Uterus (tissue), 4 donors: ENCODE results near the gene PSMB1. TPM values are rescaled to one million over a fixed set of nuclear protein-coding genes. Genes with fewer than 3 reads are reported as not detected.

Source experiments
- DNase-seq, 2 donors: peaks; one replicate each; pipeline ENCODE4 v3.0.0-alpha.2; 2019 to 2020
- H3K27ac ChIP-seq, 2 donors: fragments of 200-600 bp; sonication (generic); 1 replicate in 1 of 2; 2 replicates in 1 of 2; pipeline ENCODE4 v1.5.1; 2016 to 2018
- H3K27me3 ChIP-seq, 2 donors: fragments of 200-600 bp; sonication (generic); one replicate each; pipeline ENCODE4 v1.5.1; 2018 to 2019; ENCODE audit warnings: control low read depth in 1 of 2
- H3K36me3 ChIP-seq, 2 donors: fragments of 200-600 bp; sonication (generic); one replicate each; pipeline ENCODE4 v1.5.1; 2019; ENCODE audit warnings: control low read depth in 1 of 2
- H3K4me1 ChIP-seq, 2 donors: fragments of 200-600 bp; sonication (generic); one replicate each; pipeline ENCODE4 v1.5.1; 2018 to 2019; ENCODE audit warnings: control low read depth in 1 of 2
- H3K4me3 ChIP-seq, 2 donors: fragments of 200-600 bp; sonication (generic); 1 replicate in 1 of 2; 2 replicates in 1 of 2; pipeline ENCODE4 v1.5.1; 2018 to 2019; ENCODE audit warnings: mild to moderate bottlenecking in 1 of 2
- H3K9me3 ChIP-seq, 2 donors: fragments of 200-600 bp; sonication (generic); one replicate each; pipeline ENCODE4 v1.5.1; 2019; ENCODE audit warnings: control low read depth in 1 of 2
- CTCF ChIP-seq, 4 experiments: fragments of 200-600 bp in 2 of 4; fragments of 450-650 bp in 2 of 4; sonication (generic) in 2 of 4; IDR thresholded peaks; one replicate each; pipeline ENCODE4 v1.5.1; 2016 to 2019; ENCODE audit warnings: antibody characterized with exemption in 4 of 4, mild to moderate bottlenecking in 2 of 4, moderate library complexity in 1 of 4
- POLR2A ChIP-seq, 2 donors: fragments of 450-650 bp; IDR thresholded peaks; one replicate each; pipeline ENCODE4 v1.6.1; 2016; ENCODE audit warnings: antibody characterized with exemption in 2 of 2, mild to moderate bottlenecking in 1 of 2, moderate library complexity in 1 of 2
- intact Hi-C: fragments of 100-400 bp; cut with DNase I; formaldehyde crosslinking; loops from one replicate; pipeline ENCODE4 v1.15.1; 2023; ENCODE audit warnings: low total_unique reads
- total RNA-seq, 4 donors: library from RNA; depleted of rRNA in 3 of 4; stranded (reverse); fragments of >200 nt in 3 of 4; gene quantifications; one replicate each; pipeline versions ENCODE4 v1.1.0 to v1.2.4, GENCODE V29; 2014 to 2023
- donor health status: DM: yes; HTN: yes; CAD: no.

PSMB1 gene
- total RNA-seq, 4 donors from 2014 or later: 109 to 169 (median 144) TPM

DNA sequence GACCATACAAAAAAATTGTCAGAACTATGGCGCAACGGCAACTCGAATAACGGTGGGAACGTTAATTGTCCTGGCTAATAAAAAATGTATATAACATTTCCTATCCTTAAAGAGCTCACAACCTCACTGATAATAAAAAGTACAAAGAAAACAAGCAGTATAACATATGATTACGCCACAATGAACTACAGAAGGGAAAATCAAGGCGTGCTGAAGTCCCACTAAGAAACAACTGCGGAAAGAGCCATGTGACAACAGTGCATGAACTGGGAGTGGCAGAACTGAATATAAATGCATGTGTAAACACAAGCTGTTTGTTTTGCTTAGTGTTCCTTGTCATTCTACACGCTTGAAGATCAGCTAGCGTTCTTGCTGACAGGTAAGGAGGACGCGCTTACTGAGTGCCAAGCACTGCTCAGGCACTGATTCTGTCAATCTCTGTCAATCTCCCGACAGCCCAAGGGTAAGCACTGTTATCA, 466 bp upstream of the PSMB1 start:
- Histone ChIP-seq H3K36me3 (no peaks in the 10 kb centered on the region), H3K4me3 (peak overlapping the region; percentile 71 to 83), H3K27me3 (no peaks in the 10 kb centered on the region), H3K9me3 (no peaks in the 10 kb centered on the region), H3K4me1 (peaks cover 4 to 14% of the 10 kb centered on the region in 2 donors), H3K27ac (peak overlapping the region; percentile 89 to 90)
- intact Hi-C loops: no loop called here
- TF ChIP-seq CTCF (IDR thresholded peaks at IDR 0.05) (no peak), POLR2A (IDR thresholded peaks at IDR 0.05) (no peak)
- peak in 1 of 2 donors; percentile 39 for DNase-seq

DNA sequence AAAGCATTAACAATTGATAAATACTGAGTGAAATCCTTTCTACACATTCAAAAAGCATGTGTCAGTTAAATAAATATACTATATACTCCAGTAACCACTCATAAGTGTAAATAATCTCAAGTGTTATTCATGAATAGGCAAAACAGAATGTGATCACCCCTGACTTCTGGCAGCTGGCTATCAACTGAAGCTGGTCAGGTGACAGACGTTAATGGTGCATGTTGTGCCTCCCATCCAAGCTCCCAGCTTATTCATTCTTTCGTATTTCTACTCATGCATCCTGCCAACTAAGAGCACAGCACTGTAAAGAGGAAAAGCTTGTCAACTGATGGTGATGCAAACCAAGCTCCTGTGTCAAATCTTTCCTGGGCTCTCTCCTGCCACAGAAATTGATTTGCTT, 7.7 kb downstream of the PSMB1 start:
- Histone ChIP-seq H3K36me3 (no peaks in the 10 kb centered on the region), H3K27ac (no peak overlapping the region), H3K27me3 (no peaks in the 10 kb centered on the region), H3K9me3 (no peaks in the 10 kb centered on the region), H3K4me1 (no peaks in the 10 kb centered on the region), H3K4me3 (no peak overlapping the region)
- intact Hi-C loops: no loop called here
- no peak for DNase-seq
- TF ChIP-seq CTCF (IDR thresholded peaks at IDR 0.05) (no peak), POLR2A (IDR thresholded peaks at IDR 0.05) (no peak)

GRCh38 chr6:170542031-170542719, 10.9 kb downstream of the PSMB1 start:
- Histone ChIP-seq H3K27ac (no peak overlapping the region), H3K36me3 (no peaks in the 10 kb centered on the region), H3K27me3 (no peaks in the 10 kb centered on the region), H3K4me3 (no peak overlapping the region), H3K9me3 (no peaks in the 10 kb centered on the region), H3K4me1 (no peaks in the 10 kb centered on the region)
- no peak for TF ChIP-seq CTCF (IDR thresholded peaks at IDR 0.05)
- no peak for TF ChIP-seq POLR2A (IDR thresholded peaks at IDR 0.05)
- no peak for DNase-seq
- intact Hi-C loops: no loop called here

- no peaks in the 10 kb centered on the region for H3K4me1 ChIP-seq
- H3K27ac ChIP-seq: no peak overlapping the region
- no peak overlapping the region for H3K4me3 ChIP-seq
- no peaks in the 10 kb centered on the region for H3K9me3 ChIP-seq
- no peak for DNase-seq
- H3K36me3 ChIP-seq: no peaks in the 10 kb centered on the region
- no peaks in the 10 kb centered on the region for H3K27me3 ChIP-seq
- TF ChIP-seq CTCF (IDR thresholded peaks at IDR 0.05): no peak
- TF ChIP-seq POLR2A (IDR thresholded peaks at IDR 0.05): no peak
- intact Hi-C loops: no loop called here
Observed at GRCh38 chr6:170537329-170537728, 15.8 kb downstream of the PSMB1 start.

GRCh38 chr6:170536671-170537070, 16.4 kb downstream of the PSMB1 start:
- intact Hi-C loops: no loop called here
- Histone ChIP-seq H3K4me3 (no peak overlapping the region), H3K4me1 (no peaks in the 10 kb centered on the region), H3K9me3 (no peaks in the 10 kb centered on the region), H3K36me3 (no peaks in the 10 kb centered on the region), H3K27me3 (no peaks in the 10 kb centered on the region), H3K27ac (no peak overlapping the region)
- TF ChIP-seq CTCF (IDR thresholded peaks at IDR 0.05): no peak
- TF ChIP-seq POLR2A (IDR thresholded peaks at IDR 0.05): no peak
- no peak for DNase-seq
